HuH-7 (cell line): ENCODE data around the gene CEBPB.

ENCODE experiments used
- DNase-seq: peaks from one replicate; pipeline ENCODE4 v3.0.0; 2011; ENCODE audit warnings: low spot score

The CEBPB gene

DNA sequence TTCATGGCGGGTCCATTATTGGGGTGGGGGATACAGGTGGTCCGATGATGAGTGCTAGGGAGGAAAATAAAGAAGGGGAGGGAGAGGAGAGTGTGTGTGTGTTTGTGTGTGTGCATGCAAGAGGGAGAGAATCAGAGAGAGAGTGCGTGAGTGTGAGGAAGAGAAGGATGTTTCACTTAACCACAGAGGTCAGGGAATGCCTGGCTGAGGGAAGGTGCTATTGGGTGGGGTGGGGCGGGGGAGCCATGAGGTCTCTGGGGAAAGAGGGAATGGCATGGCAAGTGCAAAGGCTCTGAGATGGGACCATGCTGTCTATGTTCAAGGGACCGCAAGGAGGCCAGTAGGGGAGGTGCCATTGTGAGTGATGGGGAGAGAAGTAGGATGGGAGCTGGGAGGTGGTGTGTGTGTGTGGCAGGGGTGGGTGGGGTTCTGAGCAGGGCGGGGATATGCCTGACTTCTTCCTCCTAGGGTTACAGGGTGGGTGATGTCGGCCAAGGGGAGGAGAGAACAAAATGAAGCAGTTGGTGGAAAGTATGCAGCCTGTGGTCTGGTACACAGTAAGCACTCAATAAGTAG, 23.0 kb downstream of the CEBPB start:
- DNase-seq = no peak

DNA sequence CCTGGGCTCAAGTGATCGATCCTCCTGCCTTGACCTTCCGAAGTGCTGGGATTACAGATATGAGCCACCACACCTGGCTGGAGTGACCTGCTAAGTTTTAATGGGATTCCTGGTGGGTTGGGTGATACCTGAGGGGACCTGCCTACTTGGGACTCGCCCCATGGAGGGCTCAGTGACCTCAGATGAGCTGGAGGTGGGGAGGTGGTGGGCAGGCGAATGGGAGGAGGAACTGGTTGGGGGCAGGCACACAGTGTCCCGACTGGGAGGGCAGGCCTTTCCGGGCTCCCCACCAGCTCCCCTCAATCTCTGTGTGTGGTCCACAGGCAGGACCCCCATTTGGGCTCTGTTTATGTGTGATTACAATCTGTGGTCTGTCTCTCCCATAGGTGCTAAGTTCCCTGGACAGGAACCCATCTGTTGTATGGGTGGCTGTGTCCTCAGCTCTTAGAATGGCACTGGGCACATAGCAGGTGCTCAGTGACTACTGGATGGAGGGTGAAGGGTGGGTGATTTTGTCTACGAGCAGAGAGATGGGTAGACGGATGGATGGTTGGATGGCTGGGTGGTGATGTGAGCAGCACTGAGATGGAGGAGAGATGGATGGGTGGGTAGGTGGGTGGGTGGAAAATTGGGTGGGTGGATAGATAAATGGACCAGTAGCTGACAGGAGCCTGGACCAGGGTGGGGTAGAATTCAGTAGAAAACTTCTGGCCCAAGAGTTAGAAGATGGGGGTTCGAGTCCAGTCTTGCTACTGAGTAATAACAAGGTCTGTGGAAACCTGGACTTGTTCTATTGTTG, 23.8 kb downstream of the CEBPB start:
- no peak for DNase-seq

DNA sequence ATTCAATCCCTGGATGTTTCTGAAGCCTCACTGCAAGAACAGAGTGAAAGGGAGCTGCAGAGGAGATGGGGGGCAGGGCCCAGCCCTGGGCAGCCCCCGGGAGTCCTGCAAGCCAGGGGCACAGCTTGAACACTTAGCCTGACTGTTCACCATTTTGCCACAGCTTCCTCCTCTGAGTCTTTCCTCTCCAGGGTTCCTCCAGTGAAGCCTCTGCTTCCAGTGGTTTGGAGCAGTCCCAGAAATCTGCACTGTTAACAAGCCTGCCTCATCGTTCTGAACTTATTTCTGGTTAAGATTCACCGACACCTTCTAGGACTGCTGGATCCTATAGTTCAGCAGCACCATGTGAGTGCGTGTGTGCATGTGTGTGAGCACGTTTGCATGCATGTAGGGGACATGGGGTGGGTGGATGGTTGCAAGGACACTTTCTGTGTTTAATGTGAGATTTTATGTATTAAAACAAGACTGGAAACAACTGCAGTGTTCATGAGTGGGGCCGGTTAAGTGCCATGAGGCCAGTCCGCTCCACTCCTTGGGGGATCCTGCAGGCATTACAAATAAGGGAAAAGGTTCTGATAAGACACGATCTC, 24.6 kb downstream of the CEBPB start:
- no peak for DNase-seq

DNA sequence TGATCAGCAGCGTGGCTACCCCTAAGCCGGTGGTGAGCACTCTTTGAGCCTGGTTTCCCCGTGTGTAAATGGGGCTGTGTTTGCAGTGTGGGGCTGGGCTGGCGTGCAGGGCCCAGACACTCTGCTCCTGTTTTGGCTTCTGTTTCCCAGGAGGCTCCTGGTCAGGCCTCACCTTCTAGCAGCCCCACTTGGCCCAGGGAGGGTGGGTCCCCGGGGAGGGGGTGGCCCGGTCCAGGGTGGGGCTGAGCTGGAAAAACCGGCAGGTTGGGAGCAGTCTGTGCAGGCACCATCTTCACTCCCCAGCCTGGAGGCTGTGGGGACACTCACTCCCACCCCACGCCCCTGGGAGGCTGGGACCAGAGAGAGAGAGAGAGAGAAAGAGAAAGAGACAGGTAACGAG, 25.3 kb downstream of the CEBPB start:
- DNase-seq = no peak

DNA sequence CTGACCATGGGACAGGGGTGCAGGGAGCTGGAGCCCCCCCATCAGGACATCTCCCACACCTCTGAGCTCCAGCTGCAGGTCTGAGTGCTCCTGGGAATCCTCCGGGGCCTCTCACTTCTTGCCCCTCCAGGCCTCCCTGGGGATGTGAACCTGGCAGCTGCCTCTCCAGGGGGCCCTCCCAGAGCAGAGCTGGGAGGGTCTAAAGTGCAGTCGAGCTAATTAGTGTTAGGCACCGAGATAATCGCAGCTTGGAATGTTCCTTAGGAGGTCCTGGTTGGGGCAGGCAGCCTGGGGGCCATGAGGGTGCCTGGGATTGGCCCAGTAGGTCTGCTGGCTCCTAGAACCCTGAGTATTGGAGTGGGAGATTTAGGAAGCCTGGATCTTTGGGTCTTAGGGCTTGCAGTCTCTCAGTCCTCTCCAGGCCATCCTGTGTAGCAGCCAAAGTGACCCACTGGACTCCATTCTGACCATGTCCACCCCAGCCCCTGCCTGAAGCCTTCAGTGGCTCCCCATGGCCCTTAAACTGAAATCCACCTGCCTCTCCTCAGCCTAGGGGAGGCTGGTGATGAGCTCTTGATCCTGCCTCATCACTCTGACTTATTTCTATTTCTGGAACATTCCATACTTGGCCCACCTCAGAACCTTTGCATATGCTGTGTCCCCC, 26.0 kb downstream of the CEBPB start:
- DNase-seq = peak; percentile 71

DNA sequence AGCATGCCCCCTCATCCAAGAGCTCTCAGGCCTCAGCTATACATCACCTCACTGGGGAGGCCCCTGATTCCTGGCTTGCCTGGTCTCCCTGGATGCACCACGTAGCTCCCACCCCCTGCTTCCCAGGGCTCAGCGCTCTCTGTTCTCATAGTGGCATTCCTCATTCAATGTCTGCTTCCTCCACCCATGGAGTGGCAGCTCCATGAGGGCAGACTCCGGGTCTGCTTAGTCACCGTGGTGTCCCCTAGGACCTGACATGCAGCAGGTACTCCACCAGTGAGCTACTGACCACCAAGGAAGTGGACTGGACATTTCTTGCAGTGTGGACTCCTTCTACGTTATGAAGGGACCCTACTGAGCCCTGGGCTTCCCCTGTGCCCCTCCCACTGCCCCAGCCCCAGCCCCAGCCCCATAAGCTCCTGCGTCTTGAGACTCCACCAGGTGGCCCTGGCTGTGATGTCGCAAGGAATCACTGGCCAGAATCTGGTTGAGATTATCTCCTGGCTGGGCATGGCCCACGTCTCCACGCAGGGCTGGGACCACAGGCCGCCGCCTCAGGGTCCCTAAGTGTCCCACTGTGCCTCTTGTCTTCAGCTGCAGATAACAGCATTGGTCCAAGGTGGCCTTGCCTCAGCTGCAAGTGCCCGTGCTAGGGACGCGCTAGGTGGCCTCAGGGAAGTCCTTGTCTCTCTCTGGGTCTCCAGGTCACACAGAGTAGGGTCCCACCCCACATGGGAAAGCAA, 26.7 kb downstream of the CEBPB start:
- no peak for DNase-seq

DNA sequence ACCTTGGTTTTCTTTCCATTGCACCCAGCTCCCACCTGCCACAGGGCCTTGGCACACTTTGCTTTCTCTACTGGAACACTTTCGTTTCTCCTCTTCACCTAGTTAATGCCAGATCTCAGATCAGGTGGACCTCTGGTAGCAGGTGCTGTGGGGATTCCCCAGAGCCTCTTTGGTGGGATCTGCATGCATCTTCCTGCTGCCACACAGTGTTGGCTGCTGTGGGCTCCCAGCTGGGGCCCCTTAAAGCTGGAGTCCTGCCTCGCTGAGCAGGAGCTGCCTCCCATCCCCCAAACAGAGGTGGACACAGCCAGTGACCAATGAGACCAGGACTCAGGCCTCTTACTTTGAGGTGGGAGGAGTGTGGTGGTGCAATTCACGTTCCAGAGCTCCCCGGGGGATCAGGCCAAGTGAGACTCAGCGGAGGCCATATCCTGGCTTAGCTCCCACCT, 28.4 kb downstream of the CEBPB start:
- peak; percentile 81 for DNase-seq

DNA sequence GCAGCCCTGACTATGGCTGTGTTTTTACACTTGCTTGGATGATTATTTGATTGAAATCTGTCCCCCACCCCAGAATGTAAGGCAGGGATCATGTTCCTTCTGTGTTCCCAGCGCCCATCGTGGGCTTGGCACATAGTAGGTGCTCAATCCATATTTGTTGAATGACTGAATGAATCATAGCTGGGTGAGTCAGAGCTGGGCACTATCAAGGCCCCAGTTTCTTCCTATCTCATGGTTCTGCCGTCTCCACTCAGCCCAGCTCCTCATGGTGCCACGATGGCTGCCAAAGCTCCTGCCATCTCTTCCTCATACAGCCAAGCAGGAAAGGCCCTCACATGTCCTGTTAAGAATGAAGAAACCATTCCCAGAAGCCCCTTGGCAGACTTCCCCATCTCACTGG, 29.0 kb downstream of the CEBPB start:
- DNase-seq = no peak

DNA sequence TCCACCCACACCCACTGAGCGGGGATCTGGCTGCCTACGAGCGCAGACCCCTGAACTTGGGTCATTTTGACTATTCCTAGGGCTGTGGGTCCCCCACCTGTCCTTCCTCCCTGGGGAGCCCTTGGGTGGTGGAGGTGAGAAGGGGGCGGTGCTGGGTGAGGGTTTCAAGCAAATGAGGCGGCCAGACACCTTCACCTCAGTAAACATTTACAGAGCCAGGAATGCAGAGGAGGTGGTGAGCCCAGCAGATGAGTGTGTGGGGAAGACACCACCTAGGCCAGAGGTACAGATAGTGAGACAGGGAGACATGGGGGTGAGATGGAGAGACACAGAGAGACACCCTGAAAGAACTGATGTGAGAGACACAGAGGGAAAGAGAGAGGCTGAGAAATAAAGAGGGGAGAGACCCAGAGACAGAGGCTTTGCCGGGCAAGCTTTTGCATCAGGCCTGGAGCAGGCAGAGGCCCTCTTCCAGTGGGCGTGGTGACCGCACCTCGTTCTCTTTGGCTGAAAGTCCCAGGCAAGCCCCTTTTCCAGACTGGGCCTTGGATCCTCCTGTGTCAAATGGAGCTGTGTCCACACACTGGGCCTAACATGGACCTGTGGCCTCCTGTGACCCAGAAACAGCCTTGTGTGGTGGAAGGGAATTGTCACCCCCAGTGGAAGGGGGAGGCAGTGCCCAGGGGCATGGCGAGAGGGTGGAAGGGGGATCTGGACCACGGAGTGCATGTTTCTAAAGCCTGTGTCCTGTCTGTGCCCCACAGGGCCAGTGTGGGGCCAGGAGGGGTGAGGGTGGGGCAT, 29.7 kb downstream of the CEBPB start:
- DNase-seq = no peak

DNA sequence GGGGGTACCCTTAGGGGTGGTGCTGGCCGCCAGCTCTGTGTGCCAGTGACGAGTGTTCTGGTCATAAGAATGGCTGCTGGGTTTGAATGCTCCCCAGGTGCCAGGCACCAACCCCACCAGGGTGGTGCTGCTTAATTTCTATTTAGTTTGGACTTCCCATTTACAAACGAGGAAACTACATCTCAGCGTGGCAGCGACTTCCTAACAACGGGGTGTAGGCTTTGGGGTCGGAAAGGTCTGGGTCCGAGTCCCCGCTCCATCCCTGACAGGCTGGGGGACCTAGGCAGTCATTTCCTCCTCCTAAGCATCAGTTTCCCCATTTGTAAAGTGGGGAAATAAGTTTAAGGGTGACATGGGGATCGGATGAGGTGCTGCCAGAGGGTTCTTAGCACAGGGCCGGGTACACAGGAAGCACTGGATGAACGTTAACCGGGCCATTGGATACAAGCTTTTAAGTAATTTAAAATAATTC, 30.3 kb downstream of the CEBPB start:
- DNase-seq = no peak

DNA sequence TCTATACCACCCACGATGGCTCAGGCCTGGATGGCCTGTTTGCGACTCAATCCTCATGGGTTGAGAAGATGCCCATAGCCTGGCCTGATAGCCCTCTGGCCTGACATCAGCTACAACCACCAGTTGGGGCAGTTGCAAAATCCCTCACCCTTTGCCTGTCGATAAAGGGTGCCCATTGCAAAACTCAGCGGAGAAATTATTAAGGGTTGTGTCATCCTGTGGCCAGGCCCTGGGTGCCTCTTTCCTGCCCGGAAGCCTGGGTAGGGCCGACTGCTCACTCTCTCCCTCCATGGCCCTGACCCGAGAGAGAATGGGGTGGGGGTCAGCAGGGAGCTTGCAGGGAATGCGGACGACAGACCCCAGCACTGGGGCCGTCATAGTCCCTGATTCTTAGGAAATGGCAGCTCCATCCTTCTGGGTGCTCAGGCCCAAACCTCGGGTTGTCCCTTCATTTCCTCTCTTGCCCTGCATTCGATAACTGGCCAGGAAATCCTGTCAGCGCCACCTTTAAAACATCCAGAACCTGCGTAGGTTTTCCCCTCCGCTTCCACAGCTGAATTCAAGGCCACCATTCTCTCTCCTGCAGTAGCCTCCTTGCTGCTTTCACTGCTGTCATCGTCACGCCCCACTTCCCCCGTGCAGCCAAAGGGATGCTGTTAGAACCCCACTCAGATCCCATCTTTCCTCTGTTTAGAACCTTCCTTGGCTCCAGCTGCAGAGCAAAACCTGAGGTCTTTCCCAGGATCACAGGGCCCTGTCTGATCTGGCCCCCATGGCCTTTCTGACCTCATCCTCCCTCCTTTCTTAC, 31.1 kb downstream of the CEBPB start:
- no peak for DNase-seq

DNA sequence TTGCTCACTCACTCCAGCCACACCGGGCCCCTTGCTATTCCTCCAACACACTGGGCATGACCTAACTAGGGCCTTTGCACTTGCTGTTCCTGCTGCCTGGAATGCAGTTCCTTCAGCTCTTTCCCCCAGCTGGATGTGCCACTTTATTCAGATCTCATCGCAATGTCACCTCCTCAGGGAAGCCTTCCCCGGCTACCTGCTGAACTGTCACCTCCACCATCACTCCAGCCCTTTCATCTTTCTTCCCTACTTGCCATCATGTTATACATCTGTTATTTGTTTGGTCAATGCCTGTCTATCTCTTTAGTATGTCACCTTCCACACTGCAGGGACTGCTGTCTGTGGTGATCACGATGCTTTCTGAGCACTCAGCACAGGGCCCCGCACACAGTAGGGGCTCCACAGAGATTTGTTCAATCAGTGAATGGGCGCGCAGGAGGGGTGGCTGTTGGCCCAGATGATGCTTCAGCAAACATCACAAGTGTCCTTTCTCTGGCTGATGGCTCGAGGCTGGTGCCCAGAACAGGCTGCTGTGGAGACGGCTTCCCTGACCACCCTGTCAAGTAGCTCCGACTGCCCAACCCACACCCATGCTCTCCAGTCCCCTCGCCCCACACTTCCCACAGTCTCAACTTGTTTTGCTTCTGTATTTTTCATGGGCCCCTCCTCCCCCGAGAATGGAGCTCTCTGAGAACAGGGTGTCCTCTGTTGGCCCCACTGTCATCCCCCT, 31.8 kb downstream of the CEBPB start:
- DNase-seq = no peak

DNA sequence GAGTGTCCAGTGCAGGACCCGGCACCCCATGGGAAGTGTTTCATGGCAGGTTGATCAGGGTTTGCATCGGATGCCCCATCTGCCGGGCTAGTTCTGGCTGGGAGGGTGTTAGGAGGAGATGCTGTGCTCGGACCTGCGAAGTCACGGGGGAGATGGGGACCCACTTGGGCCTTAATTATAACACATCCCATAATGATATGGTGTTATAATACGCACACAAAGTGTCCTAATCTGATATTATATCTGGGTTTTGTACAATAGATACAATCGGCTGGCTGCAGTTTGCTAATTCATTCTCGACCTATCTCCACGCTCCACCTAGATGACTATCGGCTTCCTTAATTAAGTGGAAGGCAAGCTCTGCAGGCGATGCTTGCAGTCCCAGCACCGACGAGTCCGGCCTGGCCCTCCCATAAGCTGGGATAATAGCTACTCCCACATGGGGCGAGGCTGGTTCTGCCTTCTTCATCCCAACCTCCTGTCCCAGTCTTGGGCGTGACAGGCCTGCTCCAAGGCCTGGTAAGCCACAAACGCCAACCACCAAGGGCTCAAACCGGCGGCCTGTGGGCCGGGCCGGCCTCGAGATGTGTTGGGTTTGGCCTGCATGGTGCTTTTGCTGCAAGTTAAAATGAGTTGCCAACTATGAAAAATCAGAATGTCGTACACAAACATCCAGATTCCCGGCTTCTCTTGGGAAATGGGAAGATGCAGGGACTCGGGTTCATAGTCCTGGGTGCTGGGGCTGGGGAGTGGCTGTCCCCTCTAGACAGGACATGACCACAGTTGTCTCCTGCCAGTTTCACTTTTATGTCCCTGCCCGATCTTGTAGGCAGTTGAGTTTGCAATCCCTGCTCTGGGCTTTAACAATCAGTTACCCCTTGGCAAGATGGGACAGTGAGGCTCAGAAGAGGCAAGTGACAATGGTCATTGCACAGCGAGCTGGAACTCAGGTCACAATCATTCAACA, 32.7 kb downstream of the CEBPB start:
- DNase-seq = no peak

DNA sequence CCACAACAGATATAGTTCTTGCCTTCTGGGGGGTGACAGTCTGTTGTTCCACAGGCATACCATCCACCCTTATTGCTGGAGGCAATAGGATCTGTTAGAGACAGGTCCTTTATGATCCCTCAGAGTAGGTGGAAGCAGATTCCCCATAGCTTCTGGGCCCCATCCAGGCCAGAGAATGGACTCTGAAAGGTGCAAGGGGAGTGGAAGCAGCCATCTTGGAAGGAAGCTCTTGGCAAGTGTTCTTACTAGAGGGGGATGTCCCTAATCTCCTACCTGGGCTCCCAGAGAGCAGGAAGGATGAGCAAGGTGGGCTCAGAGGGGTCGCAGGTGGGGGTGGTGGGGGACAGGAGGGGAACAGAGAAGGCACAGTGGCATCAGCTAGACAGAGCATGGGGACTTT, 33.4 kb downstream of the CEBPB start:
- no peak for DNase-seq

DNA sequence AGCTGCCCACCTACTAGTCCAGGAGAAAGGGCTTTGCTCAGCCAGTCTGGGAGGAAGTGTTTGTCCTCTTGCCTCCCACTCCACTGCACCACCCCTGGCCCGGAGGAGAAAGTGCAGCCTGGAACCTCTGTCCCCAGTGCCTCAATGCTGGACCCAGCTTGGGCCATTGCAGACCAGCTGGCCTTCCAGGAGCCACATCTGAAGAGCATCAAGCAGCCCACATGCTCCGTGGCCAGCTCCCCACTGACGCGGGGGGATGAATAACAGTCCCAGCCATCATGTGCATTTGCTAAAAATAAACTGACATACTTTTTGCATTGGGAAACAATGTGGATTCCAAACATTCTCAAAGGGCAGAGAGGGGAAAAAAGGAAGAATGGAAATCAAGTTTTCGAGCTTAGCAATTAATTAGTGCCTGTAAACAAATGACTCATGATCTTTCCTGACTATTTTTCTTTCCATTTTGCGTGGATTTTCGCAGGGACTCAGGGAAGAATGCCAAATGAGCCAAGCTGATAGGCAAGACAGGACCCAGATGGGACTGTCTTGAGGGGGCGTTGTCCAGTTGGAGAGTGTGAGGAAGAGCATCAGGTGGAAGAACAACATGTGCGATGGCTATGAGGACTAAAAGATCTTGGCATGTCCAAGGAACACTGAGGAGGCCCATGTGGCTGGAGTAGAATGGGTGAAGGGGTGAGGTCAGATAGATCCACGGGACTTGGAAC, 34.1 kb downstream of the CEBPB start:
- no peak for DNase-seq

DNA sequence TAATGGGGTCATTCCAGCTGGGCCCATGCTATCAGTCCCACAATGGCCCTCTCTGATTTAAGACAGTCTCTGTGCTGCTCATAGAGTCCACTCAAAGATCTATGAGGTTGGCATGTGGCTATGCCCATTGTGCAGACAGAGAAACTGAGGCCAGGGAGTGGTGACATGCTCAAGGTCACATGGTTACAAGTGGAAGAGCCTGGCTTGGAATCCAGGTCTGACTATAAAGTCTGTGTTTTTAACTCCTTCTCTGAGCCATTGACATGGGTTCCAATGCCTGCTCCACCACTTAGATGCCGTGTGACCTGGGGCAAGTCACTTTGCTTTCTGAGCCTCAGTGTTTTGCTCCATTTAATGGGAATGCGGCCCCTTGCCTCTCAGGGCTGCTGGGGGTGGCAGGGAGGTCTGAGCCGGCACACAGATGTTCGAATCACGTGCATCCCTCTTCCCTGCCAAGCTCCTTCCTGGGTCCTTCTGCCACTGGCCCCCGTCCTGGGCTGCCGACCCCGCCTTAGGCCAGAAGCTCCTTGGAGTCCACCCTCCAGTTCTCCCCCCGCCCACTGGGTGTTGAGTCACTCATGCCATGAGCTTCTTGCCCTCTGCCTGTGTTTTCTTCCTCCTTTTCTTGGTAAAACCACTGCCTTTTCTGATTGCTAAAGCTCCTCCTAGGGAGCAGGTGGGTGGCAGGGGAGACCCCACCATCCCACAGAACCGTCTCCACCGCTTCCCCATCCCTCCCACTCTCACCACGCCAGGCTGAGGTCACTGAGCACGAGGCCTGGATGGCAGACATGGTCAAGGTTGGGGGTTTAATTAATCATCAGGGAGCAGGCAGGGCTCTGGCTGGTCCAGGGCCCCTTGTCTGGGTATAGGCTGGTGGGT, 35.7 kb downstream of the CEBPB start:
- no peak for DNase-seq

DNA sequence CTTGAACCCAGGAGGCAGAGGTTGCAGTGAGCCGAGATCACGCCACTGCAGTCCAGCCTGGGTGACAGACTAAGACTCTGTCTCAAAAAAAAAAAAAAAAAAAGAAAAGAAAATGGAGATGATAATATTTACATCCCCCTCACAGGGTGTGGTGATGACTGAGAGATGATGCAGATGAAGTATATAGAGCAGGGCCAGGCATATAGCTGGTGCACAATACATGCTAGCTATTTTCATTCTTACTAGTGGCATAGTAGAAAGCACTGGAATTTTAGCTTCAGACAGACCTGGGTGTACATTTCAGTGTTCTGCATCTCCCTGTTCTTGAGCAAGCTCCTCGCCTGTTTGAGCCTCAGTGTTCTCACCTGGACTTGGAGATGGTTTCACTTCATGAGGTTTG, 36.9 kb downstream of the CEBPB start:
- DNase-seq = no peak
